ENCODE data around the gene RMC1.

DNA sequence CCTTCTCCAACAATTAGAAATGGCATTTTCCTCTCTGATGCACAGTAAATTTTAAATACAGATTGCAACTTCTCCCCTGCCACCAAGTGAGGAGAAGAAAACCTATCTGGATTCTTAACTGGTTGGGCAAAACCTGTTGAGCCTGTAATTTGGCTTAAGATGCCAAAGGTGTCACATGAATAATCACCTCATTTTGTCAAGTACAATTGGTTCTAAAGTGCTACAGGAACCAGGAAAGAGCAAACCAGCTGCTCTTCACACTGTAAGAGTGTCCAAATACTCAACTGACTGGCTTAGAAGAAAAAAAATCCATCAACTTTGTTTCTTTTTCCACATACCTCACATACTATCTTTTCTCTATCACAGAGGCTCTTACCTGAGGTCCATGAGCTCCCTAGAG is 47.6 kb downstream of the RMC1 start:
- no peak for TF ChIP-seq POLR2AphosphoS5 (IDR thresholded peaks at IDR 0.05; ENCODE audit: low read depth)
- no peak for TF ChIP-seq REST (IDR thresholded peaks at IDR 0.05; ENCODE audit: insufficient replicate concordance, low read depth)
- TF ChIP-seq, protein P1, sequence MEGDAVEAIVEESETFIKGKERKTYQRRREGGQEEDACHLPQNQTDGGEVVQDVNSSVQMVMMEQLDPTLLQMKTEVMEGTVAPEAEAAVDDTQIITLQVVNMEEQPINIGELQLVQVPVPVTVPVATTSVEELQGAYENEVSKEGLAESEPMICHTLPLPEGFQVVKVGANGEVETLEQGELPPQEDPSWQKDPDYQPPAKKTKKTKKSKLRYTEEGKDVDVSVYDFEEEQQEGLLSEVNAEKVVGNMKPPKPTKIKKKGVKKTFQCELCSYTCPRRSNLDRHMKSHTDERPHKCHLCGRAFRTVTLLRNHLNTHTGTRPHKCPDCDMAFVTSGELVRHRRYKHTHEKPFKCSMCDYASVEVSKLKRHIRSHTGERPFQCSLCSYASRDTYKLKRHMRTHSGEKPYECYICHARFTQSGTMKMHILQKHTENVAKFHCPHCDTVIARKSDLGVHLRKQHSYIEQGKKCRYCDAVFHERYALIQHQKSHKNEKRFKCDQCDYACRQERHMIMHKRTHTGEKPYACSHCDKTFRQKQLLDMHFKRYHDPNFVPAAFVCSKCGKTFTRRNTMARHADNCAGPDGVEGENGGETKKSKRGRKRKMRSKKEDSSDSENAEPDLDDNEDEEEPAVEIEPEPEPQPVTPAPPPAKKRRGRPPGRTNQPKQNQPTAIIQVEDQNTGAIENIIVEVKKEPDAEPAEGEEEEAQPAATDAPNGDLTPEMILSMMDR (IDR thresholded peaks at IDR 0.05; ENCODE audit: insufficient read depth, low read length), result no peak
